ENCODE data around the gene PIGBOS1. TPM values are rescaled to one million over a fixed set of nuclear protein-coding genes. Genes with fewer than 3 reads are reported as not detected.

PIGBOS1 gene
- total RNA-seq, 4 donors from 2014 or later: 8.2 to 13.8 (median 11.4) TPM

- TF ChIP-seq CTCF (IDR thresholded peaks at IDR 0.05): no peak
- no peak for ATAC-seq (ENCODE audit: low FRiP score)
- no peak for DNase-seq (ENCODE audit: low spot score)
Measured at GRCh38 chr15:55357774-55358173, 38.9 kb upstream of the PIGBOS1 start.

GRCh38 chr15:55356985-55357585, 38.2 kb upstream of the PIGBOS1 start:
- no peak for TF ChIP-seq CTCF (IDR thresholded peaks at IDR 0.05)
- ATAC-seq (ENCODE audit: low FRiP score): no peak
- no peak for DNase-seq (ENCODE audit: low spot score)

- ATAC-seq (ENCODE audit: low FRiP score) (no peak), DNase-seq (ENCODE audit: low spot score) (no peak)
- TF ChIP-seq CTCF (IDR thresholded peaks at IDR 0.05): no peak
Measured at GRCh38 chr15:55353025-55353424, 34.1 kb upstream of the PIGBOS1 start.

GRCh38 chr15:55349282-55349681, 30.4 kb upstream of the PIGBOS1 start:
- TF ChIP-seq CTCF (IDR thresholded peaks at IDR 0.05): no peak
- ATAC-seq (ENCODE audit: low FRiP score): no peak
- no peak for DNase-seq (ENCODE audit: low spot score)

- no peak for TF ChIP-seq CTCF (IDR thresholded peaks at IDR 0.05)
- DNase-seq (ENCODE audit: low spot score) (no peak), ATAC-seq (ENCODE audit: low FRiP score) (no peak)
Measured at GRCh38 chr15:55348281-55348778, 29.4 kb upstream of the PIGBOS1 start.

GRCh38 chr15:55344206-55344605, 25.3 kb upstream of the PIGBOS1 start:
- no peak for TF ChIP-seq CTCF (IDR thresholded peaks at IDR 0.05)
- ATAC-seq (ENCODE audit: low FRiP score): no peak
- no peak for DNase-seq (ENCODE audit: low spot score)

GRCh38 chr15:55343168-55343567, 24.2 kb upstream of the PIGBOS1 start:
- TF ChIP-seq CTCF (IDR thresholded peaks at IDR 0.05): no peak
- no peak for ATAC-seq (ENCODE audit: low FRiP score)

More at GRCh38 chr15:55343168-55343567, 24.2 kb upstream of the PIGBOS1 start:
- DNase-seq (ENCODE audit: low spot score): no peak

Data from omental fat pad (tissue), 4 donors.